Fibroblast of lung (primary cell): ENCODE measurements around the gene RETN. TPM values are rescaled to one million over a fixed set of nuclear protein-coding genes. Genes with fewer than 3 reads are reported as not detected.

Experiments used
- DNase-seq, 2 donors: peaks; one replicate each; pipeline versions ENCODE4 v3.0.0 to v3.0.0-alpha.2; 2010; ENCODE audit warnings: low read depth in 2 of 2
- H2AFZ ChIP-seq: 2 replicates; pipeline ENCODE4 v1.5.1; 2012; ENCODE audit warnings: low read length, control low read depth, inconsistent platforms
- H3K27ac ChIP-seq: 2 replicates; pipeline ENCODE4 v1.5.1; 2011; ENCODE audit warnings: low read length, control low read depth; ENCODE audit not compliant: insufficient read depth
- H3K27me3 ChIP-seq: 2 replicates; pipeline ENCODE4 v1.5.1; 2011; ENCODE audit warnings: mild to moderate bottlenecking, low read length; ENCODE audit not compliant: control insufficient read depth, insufficient read depth
- H3K36me3 ChIP-seq: 2 replicates; pipeline ENCODE4 v1.5.1; 2011; ENCODE audit warnings: low read length; ENCODE audit not compliant: control insufficient read depth, insufficient read depth
- H3K4me1 ChIP-seq: 2 replicates; pipeline ENCODE4 v1.5.1; 2011; ENCODE audit warnings: low read length; ENCODE audit not compliant: control insufficient read depth, insufficient read depth; ENCODE audit errors: extremely low read depth
- H3K4me2 ChIP-seq: 2 replicates; pipeline ENCODE4 v1.5.1; 2011; ENCODE audit warnings: low read length, control low read depth; ENCODE audit not compliant: insufficient read depth; ENCODE audit errors: extremely low read depth
- H3K4me3 ChIP-seq, 4 experiments: fragments of 200-600 bp in 1 of 4; sonication (generic) in 1 of 4; replicated peaks in 1 of 4; 2 replicates each; pipeline ENCODE4 v1.5.1; 2011 to 2016; ENCODE audit warnings: low read length in 4 of 4, low read depth in 3 of 4, mild to moderate bottlenecking in 3 of 4, control low read depth in 2 of 4, inconsistent platforms in 1 of 4, mixed read lengths in 1 of 4; ENCODE audit not compliant: insufficient read depth in 1 of 4; ENCODE audit errors: control extremely low read depth in 1 of 4
- H3K79me2 ChIP-seq: 2 replicates; pipeline ENCODE4 v1.5.1; 2012; ENCODE audit warnings: mild to moderate bottlenecking, low read length, inconsistent platforms; ENCODE audit not compliant: control insufficient read depth, insufficient read depth
- H3K9ac ChIP-seq: 2 replicates; pipeline ENCODE4 v1.5.1; 2011; ENCODE audit warnings: mild to moderate bottlenecking, low read length, control low read depth; ENCODE audit not compliant: insufficient read depth
- H3K9me3 ChIP-seq: 2 replicates; pipeline ENCODE4 v1.5.1; 2012; ENCODE audit warnings: low read depth, low read length; ENCODE audit not compliant: control insufficient read depth, insufficient read depth
- H4K20me1 ChIP-seq: 2 replicates; pipeline ENCODE4 v1.5.1; 2011; ENCODE audit warnings: low read length; ENCODE audit not compliant: control insufficient read depth, insufficient read depth; ENCODE audit errors: extremely low read depth
- EZH2 ChIP-seq: IDR thresholded peaks from 2 replicates; pipeline ENCODE4 v1.5.1; 2012; ENCODE audit warnings: low read length, control low read depth, mild to moderate bottlenecking; ENCODE audit errors: missing control alignments
- polyA plus RNA-seq, 2 donors: library from polyadenylated mRNA; depleted of rRNA in 1 of 2; stranded (reverse) in 1 of 2; unstranded in 1 of 2; fragments of >200 nt; gene quantifications; 2 replicates each; pipeline ENCODE4 v1.2.1, GENCODE V29; 2011 to 2012; ENCODE audit warnings: missing spikeins in 1 of 2
- total RNA-seq: library from RNA; depleted of rRNA; stranded (reverse); fragments of >200 nt; gene quantifications from 2 replicates; pipeline ENCODE4 v1.2.1, GENCODE V29; 2014
- TF ChIP-seq, protein P1 (sequence below), 2 donors: IDR thresholded peaks in 1 of 2; conservative IDR thresholded peaks in 1 of 2; 1 replicate in 1 of 2; 2 replicates in 1 of 2; pipeline ENCODE4 v1.5.1; 2011 to 2012; ENCODE audit warnings: low read length in 2 of 2, control low read depth in 1 of 2, inconsistent platforms in 1 of 2, low read depth in 1 of 2, mild to moderate bottlenecking in 1 of 2

Gene RETN
- total and polyA plus RNA-seq, 2 donors (not counting 1 experiment from before 2014, with no cell fraction given), result not detected

DNA sequence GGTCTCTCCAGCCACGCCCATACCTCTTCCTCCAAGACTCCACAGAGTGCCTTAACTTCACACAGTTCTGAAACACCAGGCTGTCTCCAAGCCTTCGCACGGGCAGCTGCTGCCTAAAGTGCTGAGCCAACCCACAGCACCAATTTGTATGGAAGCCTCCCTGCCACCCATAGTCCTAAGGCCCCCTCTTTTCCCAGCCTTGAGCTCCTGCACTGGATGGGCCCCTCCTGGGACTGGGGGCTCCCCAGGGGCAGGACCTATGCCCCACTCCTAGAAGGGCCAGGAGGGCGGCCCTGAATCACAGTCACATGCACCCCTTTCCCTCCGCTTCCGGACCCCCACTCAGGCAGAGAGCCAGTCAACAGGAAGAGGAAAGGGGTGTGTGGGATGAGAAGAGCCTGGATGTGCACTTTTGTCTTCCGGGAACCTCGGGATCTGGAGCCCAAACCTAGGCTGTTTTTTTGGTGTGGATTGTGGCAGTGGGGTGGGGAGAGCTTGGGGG lies 38.2 kb downstream of the RETN start:
- Histone ChIP-seq H3K9me3 (no peaks in the 10 kb centered on the region), H3K36me3 (no peaks in the 10 kb centered on the region), H3K27ac (no peak overlapping the region), H2AFZ (no peak overlapping the region), H3K9ac (no peak overlapping the region), H4K20me1 (no peaks in the 10 kb centered on the region), H3K27me3 (no peaks in the 10 kb centered on the region), H3K4me3 (no peak overlapping the region), H3K4me1 (no peaks in the 10 kb centered on the region), H3K79me2 (no peaks in the 10 kb centered on the region), H3K4me2 (no peak overlapping the region)
- DNase-seq, result no peak
- TF ChIP-seq, protein P1, sequence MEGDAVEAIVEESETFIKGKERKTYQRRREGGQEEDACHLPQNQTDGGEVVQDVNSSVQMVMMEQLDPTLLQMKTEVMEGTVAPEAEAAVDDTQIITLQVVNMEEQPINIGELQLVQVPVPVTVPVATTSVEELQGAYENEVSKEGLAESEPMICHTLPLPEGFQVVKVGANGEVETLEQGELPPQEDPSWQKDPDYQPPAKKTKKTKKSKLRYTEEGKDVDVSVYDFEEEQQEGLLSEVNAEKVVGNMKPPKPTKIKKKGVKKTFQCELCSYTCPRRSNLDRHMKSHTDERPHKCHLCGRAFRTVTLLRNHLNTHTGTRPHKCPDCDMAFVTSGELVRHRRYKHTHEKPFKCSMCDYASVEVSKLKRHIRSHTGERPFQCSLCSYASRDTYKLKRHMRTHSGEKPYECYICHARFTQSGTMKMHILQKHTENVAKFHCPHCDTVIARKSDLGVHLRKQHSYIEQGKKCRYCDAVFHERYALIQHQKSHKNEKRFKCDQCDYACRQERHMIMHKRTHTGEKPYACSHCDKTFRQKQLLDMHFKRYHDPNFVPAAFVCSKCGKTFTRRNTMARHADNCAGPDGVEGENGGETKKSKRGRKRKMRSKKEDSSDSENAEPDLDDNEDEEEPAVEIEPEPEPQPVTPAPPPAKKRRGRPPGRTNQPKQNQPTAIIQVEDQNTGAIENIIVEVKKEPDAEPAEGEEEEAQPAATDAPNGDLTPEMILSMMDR (conservative IDR thresholded peaks at IDR 0.05 in 1 of 2, IDR thresholded peaks at IDR 0.05 in 1 of 2; ENCODE audit: low read depth in 1 of 2, low read length in 2 of 2), result no peak
- TF ChIP-seq EZH2, result no peak

DNA sequence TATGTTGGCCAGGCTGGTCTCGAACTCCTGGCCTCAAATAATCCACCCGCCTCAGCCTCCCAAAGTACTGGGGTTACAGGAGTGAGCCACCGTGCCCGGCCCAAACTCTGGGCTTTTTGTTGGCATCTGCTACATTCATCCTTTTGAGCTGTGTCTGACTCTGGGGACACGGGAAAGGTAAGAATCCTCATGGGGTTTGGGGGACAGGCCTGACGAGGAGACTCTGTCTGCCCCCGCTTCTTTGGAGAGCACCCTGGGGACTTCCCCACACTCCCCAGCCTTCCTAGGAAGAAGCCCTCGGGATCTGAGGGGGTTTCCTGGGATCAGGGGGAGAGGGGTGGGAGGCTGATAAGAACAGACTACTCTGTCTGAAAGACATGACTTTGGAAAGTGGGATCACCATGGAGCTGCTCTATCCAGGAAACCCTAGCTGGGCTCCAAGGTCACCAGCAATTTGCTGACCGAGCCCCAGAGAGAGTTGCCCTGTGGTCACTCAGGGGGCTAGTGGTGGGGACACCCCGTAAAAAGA lies 41.1 kb downstream of the RETN start:
- no peak overlapping the region for H2AFZ ChIP-seq
- no peaks in the 10 kb centered on the region for H3K79me2 ChIP-seq
- H3K4me2 ChIP-seq, result no peak overlapping the region
- no peak overlapping the region for H3K4me3 ChIP-seq
- no peaks in the 10 kb centered on the region for H3K4me1 ChIP-seq
- no peaks in the 10 kb centered on the region for H3K9me3 ChIP-seq
- no peak for TF ChIP-seq EZH2
- TF ChIP-seq, protein P1 (conservative IDR thresholded peaks at IDR 0.05 in 1 of 2, IDR thresholded peaks at IDR 0.05 in 1 of 2; ENCODE audit: low read depth in 1 of 2, low read length in 2 of 2), result no peak
- no peak for DNase-seq
- no peak overlapping the region for H3K9ac ChIP-seq
- no peaks in the 10 kb centered on the region for H3K27me3 ChIP-seq
- no peaks in the 10 kb centered on the region for H4K20me1 ChIP-seq
- no peaks in the 10 kb centered on the region for H3K36me3 ChIP-seq
- no peak overlapping the region for H3K27ac ChIP-seq

DNA sequence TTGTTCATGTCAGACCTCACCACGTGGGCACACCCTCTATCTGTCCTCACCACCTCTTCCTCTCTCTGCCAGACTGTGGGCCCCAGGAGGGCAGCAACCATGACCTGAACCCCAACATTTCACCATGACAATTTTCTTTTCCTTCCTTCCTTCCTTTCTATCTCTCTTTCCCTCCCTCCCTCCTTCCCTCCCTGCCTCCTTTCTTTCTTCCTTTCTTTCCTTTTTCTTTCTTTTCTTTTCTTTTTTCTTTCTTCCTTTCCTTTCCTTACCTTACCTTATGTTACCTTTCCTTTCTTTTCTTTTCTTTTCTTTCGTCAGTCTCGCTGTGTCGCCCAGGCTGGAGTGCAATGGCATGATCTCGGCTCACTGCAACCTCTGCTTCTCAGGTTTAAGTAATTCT lies 41.8 kb downstream of the RETN start:
- Histone ChIP-seq H3K4me1 (no peaks in the 10 kb centered on the region), H4K20me1 (no peaks in the 10 kb centered on the region), H3K9me3 (no peaks in the 10 kb centered on the region), H3K79me2 (no peaks in the 10 kb centered on the region), H3K27ac (no peak overlapping the region), H3K27me3 (no peaks in the 10 kb centered on the region), H3K9ac (no peak overlapping the region), H2AFZ (no peak overlapping the region), H3K4me2 (no peak overlapping the region), H3K4me3 (no peak overlapping the region), H3K36me3 (no peaks in the 10 kb centered on the region)
- TF ChIP-seq, protein P1 (conservative IDR thresholded peaks at IDR 0.05 in 1 of 2, IDR thresholded peaks at IDR 0.05 in 1 of 2; ENCODE audit: low read depth in 1 of 2, low read length in 2 of 2), result no peak
- TF ChIP-seq EZH2, result no peak
- no peak for DNase-seq
